ENCODE data around the gene SP140L.
"Not testable (repeated sequence)": the region's sequence is repeated elsewhere in the genome, so short reads cannot be mapped to it uniquely, and the experiment has no call there.

Gene SP140L

GRCh38 chr2:230435431-230435830 lies 108.4 kb downstream of the SP140L start:
- H3K27ac Mint-ChIP-seq, result no peak overlapping the region
- peaks cover 70% of the 10 kb centered on the region for H3K36me3 Mint-ChIP-seq (ENCODE audit: low read depth)
- H3K27me3 Mint-ChIP-seq (ENCODE audit: low read depth), result no peaks in the 10 kb centered on the region
- H3K4me3 Mint-ChIP-seq, result no peak overlapping the region
- peaks cover 18% of the 10 kb centered on the region for H3K9me3 Mint-ChIP-seq
- peaks cover 46% of the 10 kb centered on the region for H3K4me1 Mint-ChIP-seq (ENCODE audit: low read depth)

DNA sequence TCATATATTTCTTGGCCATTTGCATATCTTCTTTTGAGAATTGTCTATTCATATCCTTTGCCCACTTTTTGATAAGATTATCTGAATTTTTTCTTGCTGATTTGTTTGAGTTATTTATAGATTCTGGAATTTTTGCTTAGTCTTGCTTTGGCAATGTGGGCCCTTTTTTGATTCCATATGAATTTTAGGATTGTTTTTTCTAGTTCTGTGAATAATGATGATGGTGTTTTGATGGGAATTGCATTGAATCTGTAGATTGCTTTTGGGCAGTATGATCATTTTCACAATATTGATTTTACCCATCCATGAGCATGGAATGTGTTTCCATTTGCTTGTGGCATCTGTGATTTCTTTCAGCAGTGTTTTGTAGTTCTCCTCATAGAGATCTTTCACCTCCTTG lies 112.1 kb downstream of the SP140L start:
- peaks cover 67% of the 10 kb centered on the region for H3K36me3 Mint-ChIP-seq (ENCODE audit: low read depth)

GRCh38 chr2:230439590-230439989 lies 112.6 kb downstream of the SP140L start:
- H3K4me3 Mint-ChIP-seq, result peak overlapping the region; percentile 81
- no peaks in the 10 kb centered on the region for H3K27me3 Mint-ChIP-seq (ENCODE audit: low read depth)
- peaks cover 10% of the 10 kb centered on the region for H3K9me3 Mint-ChIP-seq
- H3K4me1 Mint-ChIP-seq (ENCODE audit: low read depth), result peaks cover 43% of the 10 kb centered on the region
- H3K36me3 Mint-ChIP-seq (ENCODE audit: low read depth), result peaks cover 66% of the 10 kb centered on the region
- peak overlapping the region; percentile 86 for H3K27ac Mint-ChIP-seq

More for the DNA sequence above, 112.1 kb downstream of the SP140L start:
- Mint-ChIP-seq H3K27ac (peak overlapping the region; percentile 86), H3K4me1 (ENCODE audit: low read depth) (peaks cover 46% of the 10 kb centered on the region), H3K4me3 (peak overlapping the region; percentile 81), H3K9me3 (peaks cover 14% of the 10 kb centered on the region)
- H3K27me3 Mint-ChIP-seq (ENCODE audit: low read depth), result not testable (repeated sequence)

DNA sequence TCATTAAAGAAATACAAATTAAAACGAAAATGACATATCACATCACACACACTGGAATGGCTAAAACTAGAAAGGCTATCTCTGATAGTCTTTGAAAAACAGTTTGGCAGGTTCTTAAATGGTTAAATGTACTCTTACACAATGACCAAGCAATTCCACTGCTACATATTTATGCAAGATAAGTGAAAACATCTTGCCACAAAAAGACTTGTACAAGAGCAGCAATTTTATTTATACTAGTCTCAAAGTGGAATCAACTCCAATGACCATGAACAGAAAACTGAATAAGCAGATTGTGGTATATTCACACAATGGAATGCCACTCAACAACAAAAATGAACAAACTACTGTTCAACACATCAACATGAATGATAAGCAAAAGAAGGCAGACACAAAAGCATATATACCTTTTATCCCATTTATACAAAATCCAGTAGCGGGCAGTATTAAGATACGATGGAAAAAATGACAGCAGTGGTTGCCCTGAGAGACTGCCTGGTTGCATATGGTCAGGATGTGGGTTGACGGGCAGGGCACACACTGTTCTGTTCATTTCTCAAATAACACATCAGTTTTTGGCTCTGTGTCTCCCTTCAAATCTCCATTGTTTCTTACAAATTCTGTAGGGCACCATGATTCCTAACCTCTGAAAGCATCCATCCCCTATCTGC lies 114.4 kb downstream of the SP140L start:
- peaks cover 58% of the 10 kb centered on the region for H3K36me3 Mint-ChIP-seq (ENCODE audit: low read depth)
- no peaks in the 10 kb centered on the region for H3K27me3 Mint-ChIP-seq (ENCODE audit: low read depth)
- peaks cover 40% of the 10 kb centered on the region for H3K4me1 Mint-ChIP-seq (ENCODE audit: low read depth)
- H3K27ac Mint-ChIP-seq, result peak overlapping the region; percentile 70
- peaks cover 2% of the 10 kb centered on the region for H3K9me3 Mint-ChIP-seq
- peak overlapping the region; percentile 45 for H3K4me3 Mint-ChIP-seq

- Mint-ChIP-seq H3K4me3 (no peak overlapping the region), H3K27ac (no peak overlapping the region), H3K27me3 (ENCODE audit: low read depth) (no peaks in the 10 kb centered on the region), H3K9me3 (no peaks in the 10 kb centered on the region), H3K4me1 (ENCODE audit: low read depth) (peaks cover 62% of the 10 kb centered on the region), H3K36me3 (ENCODE audit: low read depth) (peaks cover 64% of the 10 kb centered on the region)
These were observed 116.5 kb downstream of the SP140L start for GRCh38 chr2:230443541-230443940.

GRCh38 chr2:230444832-230445231 lies 117.8 kb downstream of the SP140L start:
- no peak overlapping the region for H3K4me3 Mint-ChIP-seq
- peaks cover 65% of the 10 kb centered on the region for H3K36me3 Mint-ChIP-seq (ENCODE audit: low read depth)
- peaks cover 63% of the 10 kb centered on the region for H3K4me1 Mint-ChIP-seq (ENCODE audit: low read depth)
- H3K27me3 Mint-ChIP-seq (ENCODE audit: low read depth), result no peaks in the 10 kb centered on the region
- H3K9me3 Mint-ChIP-seq, result no peaks in the 10 kb centered on the region
- no peak overlapping the region for H3K27ac Mint-ChIP-seq

GRCh38 chr2:230447036-230447435 lies 120.0 kb downstream of the SP140L start:
- no peak overlapping the region for H3K4me3 Mint-ChIP-seq
- H3K4me1 Mint-ChIP-seq (ENCODE audit: low read depth), result peaks cover 62% of the 10 kb centered on the region
- H3K9me3 Mint-ChIP-seq, result no peaks in the 10 kb centered on the region
- peak overlapping the region; percentile 95 for H3K27ac Mint-ChIP-seq
- no peaks in the 10 kb centered on the region for H3K27me3 Mint-ChIP-seq (ENCODE audit: low read depth)
- peaks cover 72% of the 10 kb centered on the region for H3K36me3 Mint-ChIP-seq (ENCODE audit: low read depth)

DNA sequence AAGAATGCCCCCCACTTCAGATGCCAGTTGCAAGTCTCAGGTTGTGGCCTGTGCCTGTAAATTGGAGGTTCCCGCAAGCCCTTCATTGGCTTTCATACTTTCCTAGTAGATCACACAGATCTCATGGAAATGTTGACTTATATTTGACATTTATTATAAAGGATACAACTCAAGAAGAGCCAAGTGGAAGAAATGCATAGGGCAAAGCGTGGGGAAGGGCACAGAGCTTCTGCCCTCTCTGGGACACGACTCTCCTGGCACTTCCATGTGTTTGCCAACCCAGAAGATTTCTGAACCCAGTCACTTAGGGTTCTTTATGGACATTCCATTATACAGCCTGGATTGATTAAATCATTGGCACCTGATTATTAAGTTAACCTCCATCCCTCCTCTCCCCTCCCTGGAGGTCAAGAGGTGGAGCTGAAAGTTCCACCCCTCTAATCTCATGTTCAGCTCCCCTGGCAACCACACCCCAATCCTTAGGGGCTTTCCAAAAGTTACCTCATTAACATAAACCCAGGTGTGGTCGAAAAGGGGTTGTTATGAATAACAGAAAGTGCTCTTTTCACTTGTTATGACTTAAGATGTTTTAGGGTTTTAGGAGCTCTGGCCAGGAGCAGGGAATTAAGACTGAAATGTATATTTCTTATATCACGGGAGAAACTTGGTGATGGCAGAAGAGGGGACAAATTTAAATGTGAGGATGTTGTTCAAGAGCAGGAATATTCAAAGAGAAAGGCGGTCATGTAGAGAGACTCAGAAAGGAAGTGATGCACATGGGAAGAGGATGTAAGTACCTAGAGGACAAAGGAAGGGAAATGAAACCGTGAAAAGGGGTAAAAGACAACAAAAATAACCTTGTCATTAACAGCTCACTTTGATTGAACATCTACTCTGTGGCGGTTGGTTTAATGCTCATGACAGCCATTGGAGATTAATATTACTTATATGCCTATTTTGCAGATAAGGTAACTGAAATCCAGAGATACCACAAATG lies 120.8 kb downstream of the SP140L start:
- peaks cover 77% of the 10 kb centered on the region for H3K36me3 Mint-ChIP-seq (ENCODE audit: low read depth)
- no peaks in the 10 kb centered on the region for H3K9me3 Mint-ChIP-seq
- H3K27me3 Mint-ChIP-seq (ENCODE audit: low read depth), result no peaks in the 10 kb centered on the region
- peak overlapping the region; percentile 69 for H3K4me3 Mint-ChIP-seq
- H3K4me1 Mint-ChIP-seq (ENCODE audit: low read depth), result peaks cover 63% of the 10 kb centered on the region
- H3K27ac Mint-ChIP-seq, result peak overlapping the region; percentile 95

GRCh38 chr2:230449901-230450467 lies 123.0 kb downstream of the SP140L start:
- no peak overlapping the region for H3K4me3 Mint-ChIP-seq
- no peaks in the 10 kb centered on the region for H3K27me3 Mint-ChIP-seq (ENCODE audit: low read depth)
- H3K27ac Mint-ChIP-seq, result no peak overlapping the region
- H3K36me3 Mint-ChIP-seq (ENCODE audit: low read depth), result peaks cover 84% of the 10 kb centered on the region
- H3K9me3 Mint-ChIP-seq, result no peaks in the 10 kb centered on the region
- H3K4me1 Mint-ChIP-seq (ENCODE audit: low read depth), result peaks cover 67% of the 10 kb centered on the region

DNA sequence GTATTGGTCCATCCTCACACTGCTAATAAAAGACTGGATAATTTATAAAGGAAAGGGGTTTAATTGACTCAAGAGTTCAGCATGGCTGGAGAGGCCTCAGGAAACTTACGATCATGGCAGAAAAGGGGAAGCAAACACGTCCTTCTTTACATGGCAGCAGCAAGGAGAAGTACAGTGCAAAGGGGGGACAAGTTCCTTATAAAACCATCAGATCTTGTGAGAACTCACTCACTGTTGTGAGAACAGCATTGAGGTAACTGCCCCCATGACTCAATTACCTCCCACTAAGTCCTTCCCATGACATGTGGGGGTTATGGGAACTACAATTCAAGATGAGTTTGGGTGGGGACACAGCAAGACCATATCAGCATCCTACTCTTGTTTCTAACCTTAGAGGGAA lies 126.0 kb downstream of the SP140L start:
- Mint-ChIP-seq H3K27ac (no peak overlapping the region), H3K4me1 (ENCODE audit: low read depth) (peaks cover 69% of the 10 kb centered on the region), H3K27me3 (ENCODE audit: low read depth) (no peaks in the 10 kb centered on the region), H3K36me3 (ENCODE audit: low read depth) (peaks cover 87% of the 10 kb centered on the region), H3K9me3 (peaks cover 15% of the 10 kb centered on the region), H3K4me3 (no peak overlapping the region)
